ENCODE data around the gene DTNA. TPM values are rescaled to one million over a fixed set of nuclear protein-coding genes. Genes with fewer than 3 reads are reported as not detected.

Gene DTNA
- total RNA-seq, 1 experiment from 2014 or later, result 9.6 TPM

- TF ChIP-seq ZBTB33 (IDR thresholded peaks at IDR 0.05; ENCODE audit: extremely low read depth, insufficient replicate concordance, low read length) (no peak), EZH2phosphoT487 (IDR thresholded peaks at IDR 0.05; ENCODE audit: borderline replicate concordance) (no peak), RAD21 (IDR thresholded peaks at IDR 0.05; ENCODE audit: low read depth) (no peak), ZNF274 (IDR thresholded peaks at IDR 0.05; ENCODE audit: low read depth, low read length) (no peak), FOSL1 (IDR thresholded peaks at IDR 0.05; ENCODE audit: low read depth) (no peak), EGR1 (IDR thresholded peaks at IDR 0.05; ENCODE audit: low read depth) (no peak), SP1 (IDR thresholded peaks at IDR 0.05; ENCODE audit: low read depth) (no peak), JUND (IDR thresholded peaks at IDR 0.05) (no peak)
- CTCF ChIA-PET, result no interaction called here
- BruUV-seq (replicated peaks), result no TSS peak
- Histone ChIP-seq H3K9ac (ENCODE audit: low read length) (no peak overlapping the region), H3K36me3 (ENCODE audit: control insufficient read depth in 1 of 2, insufficient read depth in 2 of 2, low read length in 2 of 2) (no peaks in the 10 kb centered on the region), H3K9me2 (ENCODE audit: insufficient read depth) (no peaks in the 10 kb centered on the region), H4K20me1 (ENCODE audit: insufficient read depth) (no peaks in the 10 kb centered on the region), H2AFZ (ENCODE audit: low read depth, low read length, poor library complexity, severe bottlenecking) (no peak overlapping the region), H3K4me3 (replicated peaks in 1 of 2; ENCODE audit: low read depth in 1 of 2, low read length in 2 of 2) (no peak overlapping the region), H3K27ac (ENCODE audit: low read depth, low read length) (no peak overlapping the region), H3K79me2 (ENCODE audit: insufficient read depth, low read length) (no peaks in the 10 kb centered on the region), H3K27me3 (ENCODE audit: insufficient read depth, low read length) (peaks cover 3% of the 10 kb centered on the region; the same call in 1 of the 2 replicates), H3K4me2 (ENCODE audit: low read length) (no peak overlapping the region), H3K4me1 (ENCODE audit: control insufficient read depth in 1 of 2, insufficient read depth in 2 of 2, low read length in 2 of 2) (peaks cover 0 to 3% of the 10 kb centered on the region in 2 experiments; a peak in 1 of 4 replicates), H3K9me3 (ENCODE audit: control insufficient read depth in 1 of 2, insufficient read depth in 1 of 2, low read depth in 1 of 2, low read length in 2 of 2) (no peaks in the 10 kb centered on the region)
- POLR2A ChIA-PET, result no interaction called here
- DNase-seq (ENCODE audit: low read depth, low spot score) (no peak), ATAC-seq (no peak)
- RAD21 ChIA-PET (ENCODE audit: low non-redundant PET in 1 of 2, low total read pairs in 2 of 2, uncharacterized antibody in 2 of 2, unreplicated experiment in 2 of 2), result no interaction called here
- intact Hi-C loops (cut with micrococcal nuclease), result no loop called here
Measured at GRCh38 chr18:34742891-34743341, 32.8 kb downstream of the DTNA start.

GRCh38 chr18:34744569-34744968 is 34.5 kb downstream of the DTNA start:
- DNase-seq (ENCODE audit: low read depth, low spot score) (no peak), ATAC-seq (no peak)
- intact Hi-C loops (cut with micrococcal nuclease), result no loop called here
- ChIA-PET CTCF (no interaction called here), POLR2A (no interaction called here), RAD21 (ENCODE audit: low non-redundant PET in 1 of 2, low total read pairs in 2 of 2, uncharacterized antibody in 2 of 2, unreplicated experiment in 2 of 2) (no interaction called here)
- no peaks in the 10 kb centered on the region for H3K4me1 ChIP-seq (ENCODE audit: control insufficient read depth in 1 of 2, insufficient read depth in 2 of 2, low read length in 2 of 2)
- no peaks in the 10 kb centered on the region for H3K9me3 ChIP-seq (ENCODE audit: control insufficient read depth in 1 of 2, insufficient read depth in 1 of 2, low read depth in 1 of 2, low read length in 2 of 2)
- peaks cover 3% of the 10 kb centered on the region; the same call in 1 of the 2 replicates for H3K27me3 ChIP-seq (ENCODE audit: insufficient read depth, low read length)
- H3K4me3 ChIP-seq (replicated peaks in 1 of 2; ENCODE audit: low read depth in 1 of 2, low read length in 2 of 2), result no peak overlapping the region
- H3K9me2 ChIP-seq (ENCODE audit: insufficient read depth), result no peaks in the 10 kb centered on the region
- no peaks in the 10 kb centered on the region for H4K20me1 ChIP-seq (ENCODE audit: insufficient read depth)
- H3K27ac ChIP-seq (ENCODE audit: low read depth, low read length), result no peak overlapping the region
- no peaks in the 10 kb centered on the region for H3K79me2 ChIP-seq (ENCODE audit: insufficient read depth, low read length)
- H2AFZ ChIP-seq (ENCODE audit: low read depth, low read length, poor library complexity, severe bottlenecking), result no peak overlapping the region
- H3K9ac ChIP-seq (ENCODE audit: low read length), result no peak overlapping the region
- H3K36me3 ChIP-seq (ENCODE audit: control insufficient read depth in 1 of 2, insufficient read depth in 2 of 2, low read length in 2 of 2), result no peaks in the 10 kb centered on the region
- no TSS peak for BruUV-seq (replicated peaks)
- TF ChIP-seq MAX (IDR thresholded peaks at IDR 0.05) (no peak), CTCF (IDR thresholded peaks at IDR 0.05 in 2 of 3, conservative IDR thresholded peaks at IDR 0.05 in 1 of 3; ENCODE audit: borderline replicate concordance in 1 of 3, insufficient read depth in 1 of 3, low read depth in 2 of 3, low read length in 2 of 3) (no peak), EGR1 (IDR thresholded peaks at IDR 0.05; ENCODE audit: low read depth) (no peak), POLR2A (IDR thresholded peaks at IDR 0.05; ENCODE audit: borderline replicate concordance, extremely low read depth, insufficient read depth, insufficient read length) (no peak), SP1 (IDR thresholded peaks at IDR 0.05; ENCODE audit: low read depth) (no peak), YY1 (IDR thresholded peaks at IDR 0.05; ENCODE audit: extremely low read depth, insufficient replicate concordance, low read depth, low read length) (no peak), ZBTB33 (IDR thresholded peaks at IDR 0.05; ENCODE audit: extremely low read depth, insufficient replicate concordance, low read length) (no peak), EZH2 (IDR thresholded peaks at IDR 0.05) (no peak), SIN3A (IDR thresholded peaks at IDR 0.05; ENCODE audit: low read depth) (no peak)
- H3K4me2 ChIP-seq (ENCODE audit: low read length), result no peak overlapping the region

Measured in HCT116 (cell line).